Vagina (tissue), 2 donors: ENCODE results near the gene HOXC11.

Experiments
- CTCF ChIP-seq, 3 experiments: fragments of 450-650 bp in 2 of 3; fragments of 200-600 bp in 1 of 3; sonication (generic) in 1 of 3; IDR thresholded peaks; one replicate each; pipeline ENCODE4 v1.5.1; 2017 to 2019; ENCODE audit warnings: antibody characterized with exemption in 3 of 3, mild to moderate bottlenecking in 2 of 3, moderate library complexity in 2 of 3
- POLR2A ChIP-seq, 2 donors: fragments of 450-650 bp; IDR thresholded peaks; one replicate each; pipeline ENCODE4 v1.6.1; 2017; ENCODE audit warnings: antibody characterized with exemption in 2 of 2, mild to moderate bottlenecking in 2 of 2, moderate library complexity in 2 of 2

- TF ChIP-seq CTCF (IDR thresholded peaks at IDR 0.05): no peak
- TF ChIP-seq POLR2A (IDR thresholded peaks at IDR 0.05): no peak
Observed at GRCh38 chr12:54018468-54018984, 45.6 kb downstream of the HOXC11 start.
